Nephron progenitor cell (in vitro differentiated cells): Measurements from ENCODE around the gene EDEM1.

ENCODE experiments used
- DNase-seq: peaks from one replicate; pipeline ENCODE4 v3.0.0; 2021
- H3K27ac Mint-ChIP-seq: 2 replicates; pipeline ENCODE4 v1.8.0; 2021; ENCODE audit warnings: mild to moderate bottlenecking, moderate library complexity, mixed read lengths
- H3K27me3 Mint-ChIP-seq: 2 replicates; pipeline ENCODE4 v1.8.0; 2021; ENCODE audit warnings: mild to moderate bottlenecking, low read depth, mixed read lengths; ENCODE audit not compliant: poor library complexity
- H3K36me3 Mint-ChIP-seq: 2 replicates; pipeline ENCODE4 v1.8.0; 2021; ENCODE audit warnings: low read depth, mixed read lengths
- H3K4me1 Mint-ChIP-seq: 2 replicates; pipeline ENCODE4 v1.8.0; 2021; ENCODE audit warnings: mixed read lengths
- H3K4me3 Mint-ChIP-seq: 2 replicates; pipeline ENCODE4 v1.8.0; 2021; ENCODE audit warnings: mild to moderate bottlenecking, moderate library complexity, mixed read lengths
- H3K9me3 Mint-ChIP-seq: 2 replicates; pipeline ENCODE4 v1.8.0; 2021; ENCODE audit warnings: mild to moderate bottlenecking, moderate library complexity, mixed read lengths
- TF ChIP-seq, protein P1 (sequence below): fragments of 200-600 bp; sonication (generic); IDR thresholded peaks from 2 replicates; pipeline ENCODE4 v1.5.0; 2021; ENCODE audit warnings: antibody characterized with exemption

EDEM1 gene

DNA sequence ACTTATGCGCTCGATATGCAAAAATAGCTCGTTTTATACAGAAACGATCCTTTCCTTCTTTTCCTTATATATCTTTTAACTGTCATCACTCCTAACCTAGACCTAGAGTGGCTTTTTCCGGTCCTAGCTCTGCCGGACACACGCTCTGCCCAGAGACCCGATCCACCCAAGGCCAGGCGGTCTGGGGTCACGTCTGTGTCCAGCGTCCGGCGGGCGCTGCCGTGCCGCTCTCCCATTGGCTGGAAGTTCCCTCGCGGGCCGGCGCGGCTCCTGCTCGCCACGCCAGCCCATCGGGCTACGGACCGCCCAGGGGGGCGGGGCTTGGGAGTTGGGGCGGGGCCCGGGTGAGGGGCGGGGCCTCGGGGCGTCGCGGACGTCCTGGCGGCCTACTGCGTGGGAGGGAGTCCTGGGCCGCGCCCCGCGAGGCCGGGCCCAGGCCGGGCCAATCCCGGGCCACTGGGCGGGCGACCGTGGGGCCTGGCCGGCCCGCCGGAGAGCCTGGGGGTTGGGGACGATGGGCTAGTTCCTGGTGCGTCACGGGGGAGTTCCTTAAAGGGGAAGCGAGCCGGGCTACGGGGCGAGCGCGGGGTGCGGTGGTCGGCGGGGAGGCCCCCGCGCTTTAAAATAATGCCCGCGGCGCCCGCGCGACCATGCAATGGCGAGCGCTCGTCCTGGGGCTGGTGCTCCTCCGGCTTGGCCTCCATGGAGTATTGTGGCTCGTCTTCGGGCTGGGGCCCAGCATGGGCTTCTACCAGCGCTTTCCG is at the start of gene EDEM1:
Gene EDEM1 (plus strand): TSS at position 552 of the 764 bp plus-strand sequence. CDS start 99 bp downstream, at position 651.
- DNase-seq, result peak; percentile 97
- Mint-ChIP-seq H3K9me3 (no peaks in the 10 kb centered on the region), H3K27me3 (no peaks in the 10 kb centered on the region), H3K4me1 (peaks cover 47% of the 10 kb centered on the region), H3K36me3 (peaks cover 23% of the 10 kb centered on the region), H3K27ac (peak within 1 kb of the TSS; percentile 95), H3K4me3 (peak within 1 kb of the TSS; percentile 92)
- TF ChIP-seq, protein P1, sequence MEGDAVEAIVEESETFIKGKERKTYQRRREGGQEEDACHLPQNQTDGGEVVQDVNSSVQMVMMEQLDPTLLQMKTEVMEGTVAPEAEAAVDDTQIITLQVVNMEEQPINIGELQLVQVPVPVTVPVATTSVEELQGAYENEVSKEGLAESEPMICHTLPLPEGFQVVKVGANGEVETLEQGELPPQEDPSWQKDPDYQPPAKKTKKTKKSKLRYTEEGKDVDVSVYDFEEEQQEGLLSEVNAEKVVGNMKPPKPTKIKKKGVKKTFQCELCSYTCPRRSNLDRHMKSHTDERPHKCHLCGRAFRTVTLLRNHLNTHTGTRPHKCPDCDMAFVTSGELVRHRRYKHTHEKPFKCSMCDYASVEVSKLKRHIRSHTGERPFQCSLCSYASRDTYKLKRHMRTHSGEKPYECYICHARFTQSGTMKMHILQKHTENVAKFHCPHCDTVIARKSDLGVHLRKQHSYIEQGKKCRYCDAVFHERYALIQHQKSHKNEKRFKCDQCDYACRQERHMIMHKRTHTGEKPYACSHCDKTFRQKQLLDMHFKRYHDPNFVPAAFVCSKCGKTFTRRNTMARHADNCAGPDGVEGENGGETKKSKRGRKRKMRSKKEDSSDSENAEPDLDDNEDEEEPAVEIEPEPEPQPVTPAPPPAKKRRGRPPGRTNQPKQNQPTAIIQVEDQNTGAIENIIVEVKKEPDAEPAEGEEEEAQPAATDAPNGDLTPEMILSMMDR, result no peak

DNA sequence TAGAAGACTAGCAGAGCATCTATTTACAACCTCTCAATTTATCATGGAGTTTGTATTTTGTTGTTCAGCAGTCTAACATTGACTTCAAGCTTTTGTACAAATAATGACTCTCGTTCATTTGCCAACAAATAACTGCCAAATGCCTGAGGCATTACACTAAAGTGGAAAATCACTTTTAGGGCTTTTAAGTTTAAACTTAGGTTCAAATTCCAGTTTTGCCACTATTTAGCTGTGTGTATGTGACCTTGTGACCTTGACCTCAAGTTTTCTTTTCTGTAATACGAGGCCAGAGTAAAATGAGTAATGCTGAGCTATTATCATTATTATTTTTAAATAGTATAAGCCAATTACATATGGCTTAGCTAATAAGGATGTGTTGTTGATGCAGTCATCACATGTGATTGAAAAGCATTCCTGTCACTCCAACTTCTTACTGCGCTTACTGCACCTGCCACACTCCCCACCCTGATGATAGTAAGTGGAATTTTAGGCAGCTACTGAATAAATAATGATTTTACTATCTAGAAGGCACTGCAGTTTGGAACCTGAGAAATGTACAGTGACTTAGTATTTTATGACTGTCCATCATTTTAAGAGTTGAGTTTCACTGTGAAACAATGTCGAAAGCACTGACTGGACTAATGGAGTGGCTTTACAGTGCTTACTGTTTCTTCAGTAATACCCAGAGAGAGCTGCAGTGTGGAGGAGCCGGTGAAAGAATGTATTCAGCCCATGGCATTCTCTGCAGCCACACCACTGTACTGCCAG is 49.1 kb upstream of the EDEM1 start:
- H3K9me3 Mint-ChIP-seq, result peaks cover 28% of the 10 kb centered on the region
- TF ChIP-seq, protein P1, result no peak
- peaks cover 30% of the 10 kb centered on the region for H3K4me1 Mint-ChIP-seq
- peak overlapping the region; percentile 55 for H3K27ac Mint-ChIP-seq
- no peaks in the 10 kb centered on the region for H3K27me3 Mint-ChIP-seq
- no peak overlapping the region for H3K4me3 Mint-ChIP-seq
- no peak for DNase-seq
- peaks cover 40% of the 10 kb centered on the region for H3K36me3 Mint-ChIP-seq

DNA sequence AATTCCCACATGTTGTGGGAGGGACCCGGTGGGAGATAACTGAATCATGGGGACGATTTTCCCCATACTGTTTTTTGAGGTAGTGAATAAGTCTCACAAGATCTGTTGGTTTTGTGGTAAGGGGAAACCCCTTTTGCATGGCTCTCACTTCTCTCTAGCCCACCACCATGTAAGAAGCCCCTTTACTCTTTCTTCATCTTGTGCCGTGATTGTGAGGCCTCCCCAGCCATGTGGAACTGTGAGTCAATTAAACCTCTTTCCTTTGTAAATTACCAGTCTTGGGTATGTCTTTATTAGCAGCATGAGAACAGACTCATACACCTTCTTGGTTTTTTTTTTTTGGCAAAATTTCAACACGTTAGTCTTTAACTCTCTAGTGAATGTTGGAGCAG is 47.3 kb upstream of the EDEM1 start:
- peak overlapping the region; percentile 11 for H3K27ac Mint-ChIP-seq
- H3K4me1 Mint-ChIP-seq, result peaks cover 18% of the 10 kb centered on the region
- H3K27me3 Mint-ChIP-seq, result no peaks in the 10 kb centered on the region
- H3K36me3 Mint-ChIP-seq, result peaks cover 58% of the 10 kb centered on the region
- TF ChIP-seq, protein P1, result no peak
- no peak for DNase-seq
- H3K9me3 Mint-ChIP-seq, result peaks cover 46% of the 10 kb centered on the region
- H3K4me3 Mint-ChIP-seq, result no peak overlapping the region

DNA sequence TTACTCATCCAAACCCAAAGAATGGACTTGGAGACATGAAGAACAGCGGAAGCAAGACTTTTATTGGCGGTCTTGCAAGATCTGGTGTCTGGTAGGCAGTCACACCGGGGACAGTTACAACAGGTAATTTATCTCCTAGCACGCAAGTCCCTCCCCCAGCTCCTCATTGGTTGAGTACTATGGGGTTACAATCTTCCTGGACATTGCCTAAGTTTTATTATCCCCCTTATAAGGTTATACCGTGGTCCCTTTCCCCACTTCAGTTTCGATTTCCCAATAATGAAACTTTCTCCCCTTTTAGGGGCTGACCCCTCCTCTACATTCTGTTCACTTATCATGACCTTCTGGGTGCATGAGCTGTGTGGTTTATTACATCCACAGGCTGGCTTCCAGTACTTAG is 46.7 kb upstream of the EDEM1 start:
- no peak for DNase-seq
- H3K36me3 Mint-ChIP-seq, result peaks cover 64% of the 10 kb centered on the region
- TF ChIP-seq, protein P1, result no peak
- no peak overlapping the region for H3K4me3 Mint-ChIP-seq
- no peak overlapping the region for H3K27ac Mint-ChIP-seq
- H3K4me1 Mint-ChIP-seq, result peaks cover 18% of the 10 kb centered on the region
- no peaks in the 10 kb centered on the region for H3K27me3 Mint-ChIP-seq
- H3K9me3 Mint-ChIP-seq, result peaks cover 52% of the 10 kb centered on the region

DNA sequence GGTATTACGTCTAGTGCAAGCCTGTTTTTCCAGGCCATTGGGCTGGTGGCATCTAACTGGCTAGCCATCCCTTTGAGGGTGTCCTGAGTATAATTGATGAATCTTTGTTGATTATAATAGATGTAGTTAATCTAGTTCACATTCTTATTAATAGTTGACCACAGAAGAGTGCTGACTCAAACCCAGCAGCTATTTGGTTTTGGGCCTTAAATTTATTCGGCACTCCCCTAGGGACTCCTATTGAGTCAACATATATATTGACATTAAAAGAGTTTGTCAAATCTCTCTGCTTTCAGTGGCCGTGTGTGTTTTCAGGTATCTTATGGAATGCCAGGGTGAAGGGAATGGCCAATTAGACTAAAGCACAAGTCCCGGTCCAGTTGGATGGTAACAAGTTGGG is 45.7 kb upstream of the EDEM1 start:
- Mint-ChIP-seq H3K36me3 (peaks cover 73% of the 10 kb centered on the region), H3K4me3 (no peak overlapping the region), H3K9me3 (peaks cover 59% of the 10 kb centered on the region), H3K4me1 (peaks cover 11% of the 10 kb centered on the region), H3K27ac (no peak overlapping the region), H3K27me3 (no peaks in the 10 kb centered on the region)
- TF ChIP-seq, protein P1, result no peak
- no peak for DNase-seq
